ENCODE measurements around the gene CPNE4.

The CPNE4 gene

GRCh38 chr3:131540821-131541220 is 494.0 kb downstream of the CPNE4 start:
- H3K4me3 ChIP-seq (ENCODE audit: low read depth, low read length), result no peak overlapping the region
- no peak for TF ChIP-seq CTCF (IDR thresholded peaks at IDR 0.05; ENCODE audit: low read depth, low read length, missing control alignments)
- no peak for DNase-seq (ENCODE audit: low read depth)

GRCh38 chr3:131540143-131540542 is 494.7 kb downstream of the CPNE4 start:
- H3K4me3 ChIP-seq (ENCODE audit: low read depth, low read length), result no peak overlapping the region
- TF ChIP-seq CTCF (IDR thresholded peaks at IDR 0.05; ENCODE audit: low read depth, low read length, missing control alignments), result no peak
- no peak for DNase-seq (ENCODE audit: low read depth)

GRCh38 chr3:131538968-131539367 is 495.8 kb downstream of the CPNE4 start:
- DNase-seq (ENCODE audit: low read depth), result no peak
- no peak for TF ChIP-seq CTCF (IDR thresholded peaks at IDR 0.05; ENCODE audit: low read depth, low read length, missing control alignments)
- no peak overlapping the region for H3K4me3 ChIP-seq (ENCODE audit: low read depth, low read length)

- no peak for DNase-seq (ENCODE audit: low read depth)
- TF ChIP-seq CTCF (IDR thresholded peaks at IDR 0.05; ENCODE audit: low read depth, low read length, missing control alignments), result no peak
- no peak overlapping the region for H3K4me3 ChIP-seq (ENCODE audit: low read depth, low read length)
Observed at GRCh38 chr3:131537531-131537930, 497.3 kb downstream of the CPNE4 start.

- no peak overlapping the region for H3K4me3 ChIP-seq (ENCODE audit: low read depth, low read length)
- no peak for TF ChIP-seq CTCF (IDR thresholded peaks at IDR 0.05; ENCODE audit: low read depth, low read length, missing control alignments)
- DNase-seq (ENCODE audit: low read depth), result no peak
Observed at GRCh38 chr3:131535596-131535995, 499.2 kb downstream of the CPNE4 start.

GRCh38 chr3:131535131-131535530 is 499.7 kb downstream of the CPNE4 start:
- no peak for DNase-seq (ENCODE audit: low read depth)
- no peak for TF ChIP-seq CTCF (IDR thresholded peaks at IDR 0.05; ENCODE audit: low read depth, low read length, missing control alignments)
- H3K4me3 ChIP-seq (ENCODE audit: low read depth, low read length), result no peak overlapping the region

GRCh38 chr3:131532645-131533044 is 502.2 kb downstream of the CPNE4 start:
- H3K4me3 ChIP-seq (ENCODE audit: low read depth, low read length), result no peak overlapping the region
- DNase-seq (ENCODE audit: low read depth), result no peak
- no peak for TF ChIP-seq CTCF (IDR thresholded peaks at IDR 0.05; ENCODE audit: low read depth, low read length, missing control alignments)
